Upper lobe of right lung (tissue), 1 donor: ENCODE measurements around the gene MDH2. TPM values are rescaled to one million over a fixed set of nuclear protein-coding genes. Genes with fewer than 3 reads are reported as not detected.
"Not testable (repeated sequence)": the region's sequence is repeated elsewhere in the genome, so short reads cannot be mapped to it uniquely, and the experiment has no call there.

Experiments
- ATAC-seq: fragments of 200-7000 bp; cut with Tn5 transposase; one replicate; pipeline ENCODE4 v1.9.1; 2020; ENCODE audit warnings: mild to moderate bottlenecking, moderate library complexity
- DNase-seq: peaks from one replicate; pipeline ENCODE4 v3.0.0-alpha.2; 2020
- H3K27ac ChIP-seq: fragments of 200-600 bp; one replicate; pipeline ENCODE4 v1.8.0; 2022
- H3K27me3 ChIP-seq: fragments of 200-600 bp; one replicate; pipeline ENCODE4 v1.8.0; 2022; ENCODE audit warnings: mild to moderate bottlenecking
- H3K36me3 ChIP-seq: fragments of 200-600 bp; one replicate; pipeline ENCODE4 v1.8.0; 2022
- H3K4me1 ChIP-seq: fragments of 200-600 bp; one replicate; pipeline ENCODE4 v1.8.0; 2022
- H3K4me3 ChIP-seq: fragments of 200-600 bp; one replicate; pipeline ENCODE4 v1.8.0; 2022; ENCODE audit warnings: mild to moderate bottlenecking
- H3K9me3 ChIP-seq: fragments of 200-600 bp; one replicate; pipeline ENCODE4 v1.8.0; 2022
- intact Hi-C: fragments of 100-400 bp; cut with DNase I; formaldehyde crosslinking; loops from one replicate; pipeline ENCODE4 v1.11.0; 2022
- long read RNA-seq: library from polyadenylated mRNA; unstranded; transcript quantifications from one replicate; pipeline ENCODE4 v2.0.0, GENCODE V29; 2021
- total RNA-seq: library from RNA; stranded (reverse); fragmentation: NEBNext Ultra II Directional; extraction: Animal tissue kit (Norgen Biotek cat#: 25700); gene quantifications from one replicate; pipeline ENCODE4 v1.2.1, GENCODE V29; 2021
- TF ChIP-seq, protein P1 (sequence below): fragments of 200-600 bp; IDR thresholded peaks from one replicate; pipeline ENCODE4 v1.8.0; 2022; ENCODE audit warnings: antibody characterized with exemption
- donor health status: DM: no; HTN: yes; CAD: no; lungs with severe emphysema.

Gene MDH2
- 106 TPM for total RNA-seq
- long read RNA-seq, transcript MDH2-204 (8 exons, 2,020 nt), result minor isoform, 8 of 144 reads
- long read RNA-seq, transcript MDH2-201 (9 exons, 2,209 nt), result major isoform, 124 of 144 reads
- long read RNA-seq, partial matches to known transcripts, result 9 of 144 reads
- long read RNA-seq, other reads (novel, unspliced or antisense), result 3 of 144 reads

- DNase-seq (peak; percentile 97), ATAC-seq (peak; percentile 98)
- Histone ChIP-seq H3K27me3 (no peaks in the 10 kb centered on the region), H3K36me3 (peaks cover 8% of the 10 kb centered on the region), H3K4me1 (peaks cover 27% of the 10 kb centered on the region), H3K9me3 (no peaks in the 10 kb centered on the region), H3K4me3 (peak within 1 kb of the TSS; percentile 94), H3K27ac (peak within 1 kb of the TSS; percentile 97)
- intact Hi-C loops, result no loop called here
- TF ChIP-seq, protein P1, sequence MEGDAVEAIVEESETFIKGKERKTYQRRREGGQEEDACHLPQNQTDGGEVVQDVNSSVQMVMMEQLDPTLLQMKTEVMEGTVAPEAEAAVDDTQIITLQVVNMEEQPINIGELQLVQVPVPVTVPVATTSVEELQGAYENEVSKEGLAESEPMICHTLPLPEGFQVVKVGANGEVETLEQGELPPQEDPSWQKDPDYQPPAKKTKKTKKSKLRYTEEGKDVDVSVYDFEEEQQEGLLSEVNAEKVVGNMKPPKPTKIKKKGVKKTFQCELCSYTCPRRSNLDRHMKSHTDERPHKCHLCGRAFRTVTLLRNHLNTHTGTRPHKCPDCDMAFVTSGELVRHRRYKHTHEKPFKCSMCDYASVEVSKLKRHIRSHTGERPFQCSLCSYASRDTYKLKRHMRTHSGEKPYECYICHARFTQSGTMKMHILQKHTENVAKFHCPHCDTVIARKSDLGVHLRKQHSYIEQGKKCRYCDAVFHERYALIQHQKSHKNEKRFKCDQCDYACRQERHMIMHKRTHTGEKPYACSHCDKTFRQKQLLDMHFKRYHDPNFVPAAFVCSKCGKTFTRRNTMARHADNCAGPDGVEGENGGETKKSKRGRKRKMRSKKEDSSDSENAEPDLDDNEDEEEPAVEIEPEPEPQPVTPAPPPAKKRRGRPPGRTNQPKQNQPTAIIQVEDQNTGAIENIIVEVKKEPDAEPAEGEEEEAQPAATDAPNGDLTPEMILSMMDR, result no peak
Measured at GRCh38 chr7:76047811-76048667, at the start of gene MDH2, which contains the start of gene STYXL1. TSS of gene MDH2 (plus strand) at chr7:76048106. CDS start at chr7:76048161, 55 bp downstream. TSS of gene STYXL1 (minus strand) at chr7:76048000. CDS start at chr7:76030523, 17,477 bp downstream.

GRCh38 chr7:76000566-76000965, 47.3 kb upstream of the MDH2 start:
- no peaks in the 10 kb centered on the region for H3K27me3 ChIP-seq
- no peak for DNase-seq
- no peak overlapping the region for H3K27ac ChIP-seq
- intact Hi-C loops, result no loop called here
- H3K4me1 ChIP-seq, result no peaks in the 10 kb centered on the region
- TF ChIP-seq, protein P1, result no peak
- peaks cover 18% of the 10 kb centered on the region for H3K36me3 ChIP-seq
- no peak for ATAC-seq
- no peak overlapping the region for H3K4me3 ChIP-seq
- H3K9me3 ChIP-seq, result no peaks in the 10 kb centered on the region

DNA sequence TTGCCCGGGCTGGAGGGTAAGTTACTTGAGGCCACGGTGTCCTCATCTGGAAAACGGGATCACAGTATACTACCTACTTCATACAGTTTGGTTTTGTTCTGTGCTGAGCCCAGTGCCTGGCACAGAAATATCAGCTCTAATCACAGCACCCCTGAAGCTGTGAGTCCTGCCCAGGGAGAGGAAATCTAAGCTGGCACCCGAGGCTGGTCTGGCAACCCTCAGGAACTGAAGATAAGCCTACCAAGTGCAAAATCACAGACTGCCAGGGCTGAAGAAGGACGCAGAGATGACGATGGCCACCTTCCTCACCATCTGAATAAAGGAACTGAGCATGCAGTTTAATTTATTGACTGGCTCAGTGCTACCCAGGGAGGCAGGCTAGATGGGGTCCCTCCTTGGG, 45.8 kb upstream of the MDH2 start:
- Histone ChIP-seq H3K27ac (no peak overlapping the region), H3K9me3 (no peaks in the 10 kb centered on the region), H3K4me1 (no peaks in the 10 kb centered on the region), H3K4me3 (no peak overlapping the region), H3K36me3 (peaks cover 18% of the 10 kb centered on the region), H3K27me3 (no peaks in the 10 kb centered on the region)
- ATAC-seq (no peak), DNase-seq (no peak)
- TF ChIP-seq, protein P1, result no peak
- intact Hi-C loops, result no loop called here

DNA sequence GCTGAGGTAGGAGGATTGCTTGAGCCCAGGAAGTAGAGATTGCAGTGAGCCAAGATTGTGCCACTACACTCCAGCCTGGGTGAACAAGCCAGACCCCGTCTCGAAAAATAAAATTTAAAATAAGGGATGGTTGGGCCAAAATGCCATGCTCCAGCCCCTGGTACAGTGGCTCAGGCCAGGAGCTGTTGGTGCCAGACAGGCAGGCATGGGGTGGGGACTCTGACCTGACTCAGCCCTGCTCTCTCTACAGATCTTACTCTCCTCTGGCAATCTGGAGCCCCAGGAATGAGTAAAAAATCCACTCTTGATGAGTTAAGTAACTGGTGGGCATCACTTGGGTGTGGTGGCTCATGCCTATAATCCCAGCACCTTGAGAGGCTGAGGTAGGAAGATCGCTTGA, 45.1 kb upstream of the MDH2 start:
- peaks cover 18% of the 10 kb centered on the region for H3K36me3 ChIP-seq

GRCh38 chr7:76003351-76003750, 44.6 kb upstream of the MDH2 start:
- no peak for ATAC-seq
- Histone ChIP-seq H3K27ac (no peak overlapping the region), H3K4me1 (peaks cover 3% of the 10 kb centered on the region), H3K9me3 (no peaks in the 10 kb centered on the region), H3K4me3 (no peak overlapping the region), H3K36me3 (peaks cover 18% of the 10 kb centered on the region), H3K27me3 (no peaks in the 10 kb centered on the region)
- TF ChIP-seq, protein P1, result no peak
- no peak for DNase-seq
- intact Hi-C loops, result no loop called here

More for the DNA sequence above, 45.1 kb upstream of the MDH2 start:
- Histone ChIP-seq H3K9me3 (no peaks in the 10 kb centered on the region), H3K4me3 (no peak overlapping the region), H3K4me1 (no peaks in the 10 kb centered on the region), H3K27ac (no peak overlapping the region), H3K27me3 (no peaks in the 10 kb centered on the region)
- no peak for ATAC-seq
- no peak for DNase-seq
- intact Hi-C loops, result no loop called here
- TF ChIP-seq, protein P1, result no peak

DNA sequence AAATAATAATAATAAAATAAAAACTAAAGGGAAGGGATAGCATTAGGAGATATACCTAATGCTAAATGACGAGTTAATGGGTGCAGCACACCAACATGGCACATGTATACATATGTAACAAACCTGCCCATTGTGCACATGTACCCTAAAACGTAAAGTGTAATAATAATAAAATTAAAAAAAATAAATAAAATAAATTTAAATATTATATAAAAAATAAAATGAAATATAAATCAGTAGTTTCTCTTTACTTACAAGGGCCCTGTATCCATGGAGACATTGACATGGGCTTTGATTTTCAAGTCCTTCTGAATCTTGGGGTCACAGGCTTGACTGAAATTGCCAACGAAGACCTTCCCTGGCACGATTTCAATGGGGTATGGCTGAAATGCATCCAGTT, 42.9 kb upstream of the MDH2 start:
- H3K27ac ChIP-seq, DNase-seq, ATAC-seq, intact Hi-C loops, H3K9me3 ChIP-seq, H3K4me3 ChIP-seq, H3K27me3 ChIP-seq: not testable (repeated sequence)
- Histone ChIP-seq H3K4me1 (peaks cover 15% of the 10 kb centered on the region), H3K36me3 (peaks cover 18% of the 10 kb centered on the region)
